Activated CD4-positive, CD25-positive, alpha-beta regulatory T cell treated with anti-CD3 and anti-CD28 coated beads, Interleukin-2, amount 50 U/mL, for 16 hours (primary cell): Measurements from ENCODE around the gene CBFB.
"Not testable (repeated sequence)": the region's sequence is repeated elsewhere in the genome, so short reads cannot be mapped to it uniquely, and the experiment has no call there.

Experiments used
- DNase-seq: peaks from one replicate; pipeline ENCODE4 v3.0.0-alpha.2; 2020; ENCODE audit warnings: low read depth, low spot score

CBFB gene

DNA sequence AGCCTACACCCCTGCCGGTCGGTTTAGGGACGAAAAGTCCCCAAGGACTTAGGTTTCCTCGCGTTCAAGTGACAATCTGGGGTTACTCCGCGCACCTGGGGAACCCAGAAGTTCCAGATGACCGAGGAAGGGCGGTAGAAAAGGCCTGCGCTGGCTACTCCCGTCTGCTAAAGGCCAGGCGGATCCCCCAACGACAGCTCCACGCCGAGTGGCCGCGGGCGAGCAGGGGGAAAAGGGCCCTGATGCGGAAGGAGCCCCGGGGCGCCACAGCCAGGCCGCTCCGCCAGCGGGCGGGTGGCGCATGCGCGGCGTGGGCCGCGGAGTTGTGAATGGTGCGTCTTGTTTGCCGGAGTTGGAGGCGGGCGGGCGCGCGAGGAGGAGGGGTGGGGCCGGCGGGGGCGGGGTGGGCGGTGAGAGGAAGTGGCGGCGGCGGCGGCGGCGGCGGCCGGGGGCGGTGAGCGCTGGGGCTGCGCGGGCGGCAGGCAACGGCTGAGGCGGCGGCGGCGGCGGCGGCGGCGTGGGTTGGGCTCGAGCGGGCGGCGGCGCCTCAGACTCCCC lies at the start of gene CBFB:
TSS of gene CBFB (plus strand) at position 454 of the 558 bp plus-strand sequence. CDS start 259 bp downstream, outside the sequence.
- DNase-seq: peak; percentile 87

DNA sequence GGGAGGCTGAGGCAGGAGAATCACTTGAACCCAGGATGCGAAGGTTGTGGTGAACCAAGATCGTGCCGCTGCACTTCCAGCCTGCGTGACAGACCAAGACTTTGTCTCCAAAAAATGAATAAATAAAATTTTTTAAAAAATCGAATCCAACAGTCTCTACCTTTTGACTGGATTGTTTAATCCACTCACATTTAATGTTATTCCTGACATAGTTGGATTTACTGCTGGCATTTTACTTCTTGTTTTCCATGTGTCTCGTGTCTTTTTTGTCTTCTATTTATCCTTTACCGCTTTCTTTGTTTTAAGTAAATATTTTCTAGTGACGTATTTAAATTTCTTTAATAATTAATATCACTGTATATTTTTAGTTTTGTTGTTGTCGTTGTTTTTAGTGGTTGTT lies 45.9 kb upstream of the CBFB start:
- no peak for DNase-seq

DNA sequence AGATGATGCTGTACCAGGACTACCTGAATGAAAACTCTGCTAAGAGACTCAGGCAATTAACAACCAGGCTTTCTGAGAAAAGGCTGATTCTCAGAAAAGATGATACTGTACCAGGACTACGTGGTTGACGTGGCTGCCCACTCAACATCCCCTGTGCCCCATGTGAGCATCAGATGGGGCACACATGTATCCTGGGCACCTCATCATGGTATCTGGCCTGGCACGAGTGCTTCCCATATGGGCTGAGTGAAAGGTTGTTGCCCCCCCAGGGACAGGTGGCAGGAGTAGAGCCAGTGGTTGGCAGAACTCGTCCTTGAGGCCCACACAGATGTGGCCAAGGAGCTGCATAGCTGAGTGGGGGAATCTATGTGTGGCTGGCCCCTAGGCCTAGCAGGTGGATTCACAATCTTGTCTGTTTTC lies 44.0 kb upstream of the CBFB start:
- DNase-seq: peak; percentile 34

DNA sequence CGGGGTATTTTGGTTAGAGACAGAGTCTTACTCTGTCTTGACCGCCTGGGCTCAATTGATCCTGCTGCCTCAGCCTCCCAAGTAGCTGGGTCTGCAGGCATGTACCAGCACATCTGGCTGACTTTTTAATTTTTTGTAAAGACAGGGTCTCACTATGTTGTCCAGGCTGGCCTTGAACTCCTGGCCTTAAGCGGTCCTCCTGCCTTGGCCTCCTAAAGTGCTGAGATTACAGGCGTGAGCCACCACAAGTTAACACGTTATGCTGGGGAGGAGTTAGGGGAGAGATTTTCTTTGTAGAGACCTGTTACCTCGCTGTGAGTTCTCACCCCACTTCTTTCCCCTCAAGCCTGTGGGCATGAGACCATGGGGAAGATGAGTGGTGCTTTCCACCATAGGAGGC lies 42.4 kb upstream of the CBFB start:
- no peak for DNase-seq

DNA sequence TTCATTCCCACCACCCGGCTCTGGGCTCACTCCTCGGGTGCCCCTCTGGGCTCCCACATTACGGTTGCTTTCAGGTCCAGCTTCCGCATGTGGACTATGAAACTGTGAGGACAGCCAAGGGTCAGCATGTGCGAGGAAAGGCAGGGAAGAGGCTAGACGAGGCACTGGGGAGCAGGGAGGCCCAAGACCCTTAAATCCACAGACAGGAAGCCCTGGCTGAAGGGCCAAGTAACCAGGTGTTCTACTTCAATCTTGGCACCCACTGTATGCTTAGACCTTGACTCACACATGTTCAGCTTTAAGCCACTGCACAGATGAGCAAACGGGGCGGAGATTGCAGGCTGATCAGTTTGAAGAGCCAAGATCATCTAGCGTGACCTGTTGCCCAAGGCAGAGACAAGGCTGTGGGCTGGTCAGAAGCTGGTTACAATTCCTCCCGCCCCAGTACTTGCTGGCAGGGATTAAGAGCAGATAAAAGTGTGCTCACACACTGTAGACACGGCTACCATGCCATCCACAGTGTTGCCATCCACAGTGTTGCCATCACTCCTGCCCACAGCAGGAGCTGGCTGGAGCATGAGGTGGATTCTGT lies 40.7 kb upstream of the CBFB start, which contains the start of gene CES4A:
TSS of gene CES4A (plus strand) at position 393 of the 592 bp plus-strand sequence. CDS start at position 577, 184 bp downstream.
- DNase-seq: no peak

DNA sequence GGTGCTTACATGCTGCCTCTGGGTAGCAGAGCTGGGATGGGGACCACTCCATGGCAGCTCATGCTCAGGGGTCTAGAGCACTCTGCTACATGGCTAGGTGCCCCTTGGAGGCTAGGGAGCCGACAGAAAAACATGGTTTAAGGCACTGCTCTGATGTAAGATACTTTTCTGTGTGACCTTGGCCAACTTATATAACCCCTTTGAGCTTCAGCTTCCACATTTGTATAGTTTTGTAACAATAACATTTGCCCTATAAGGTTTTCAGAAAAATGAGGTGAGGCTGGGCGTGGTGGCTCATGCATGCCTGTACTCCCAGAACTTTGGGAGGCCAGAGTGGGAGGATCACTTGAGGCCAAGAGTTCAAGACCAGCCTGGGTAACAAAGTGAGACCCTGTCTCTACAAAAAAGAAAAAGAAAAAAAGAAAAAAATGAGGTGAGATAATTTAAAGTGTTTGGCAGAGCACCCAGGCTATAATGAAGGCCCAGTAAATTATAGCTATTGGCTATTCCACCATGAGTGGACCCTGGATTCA lies 37.3 kb upstream of the CBFB start:
- no peak for DNase-seq

DNA sequence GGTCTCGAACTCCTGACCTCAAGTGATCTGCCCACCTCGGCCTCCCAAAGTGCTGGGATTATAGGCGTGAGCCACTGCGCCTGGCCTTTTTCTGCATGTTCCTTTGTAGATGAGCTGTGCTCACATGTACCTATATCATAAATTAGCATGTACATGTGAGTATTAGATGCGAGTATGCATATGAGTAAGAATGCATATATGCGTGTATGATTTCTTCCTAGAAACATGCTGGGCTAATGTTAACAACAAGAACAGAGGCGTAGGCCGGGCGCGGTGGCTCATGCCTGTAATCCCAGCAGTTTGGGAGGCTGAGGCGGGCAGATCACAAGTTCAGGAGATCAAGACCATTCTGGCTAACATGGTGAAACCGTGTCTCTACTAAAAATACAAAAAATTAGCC lies 35.4 kb upstream of the CBFB start:
- not testable (repeated sequence) for DNase-seq

DNA sequence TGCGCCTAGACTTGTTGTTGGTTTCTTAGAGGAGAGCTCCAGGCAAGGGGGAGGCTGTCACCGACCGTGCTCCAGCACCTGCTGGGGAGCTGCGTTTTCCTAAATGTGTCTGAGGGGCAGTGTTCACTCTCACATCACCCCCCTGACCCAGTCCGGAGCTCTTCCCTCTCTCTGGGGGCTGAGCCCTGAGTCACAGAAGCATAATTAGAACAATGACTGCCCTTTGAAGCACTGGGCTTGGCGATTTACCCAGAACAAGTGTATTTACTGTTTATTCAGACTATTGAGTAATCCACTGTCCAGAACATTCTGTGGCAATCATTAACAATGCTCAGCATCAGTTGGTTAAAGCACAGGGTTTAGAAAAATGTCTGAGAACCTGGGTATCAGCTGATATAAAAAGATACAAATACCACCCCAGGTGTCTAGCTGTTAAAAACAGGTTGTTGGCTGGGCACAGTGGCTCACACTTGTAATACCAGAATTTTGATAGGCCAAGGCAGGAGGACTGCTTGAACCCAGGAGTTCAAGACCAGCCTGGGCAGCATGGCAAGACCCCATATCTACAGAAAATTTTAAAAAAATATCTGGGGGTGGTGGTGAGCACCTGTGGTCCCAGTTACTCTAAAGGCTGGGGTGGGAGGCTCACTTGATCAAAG lies 32.5 kb upstream of the CBFB start:
- no peak for DNase-seq

DNA sequence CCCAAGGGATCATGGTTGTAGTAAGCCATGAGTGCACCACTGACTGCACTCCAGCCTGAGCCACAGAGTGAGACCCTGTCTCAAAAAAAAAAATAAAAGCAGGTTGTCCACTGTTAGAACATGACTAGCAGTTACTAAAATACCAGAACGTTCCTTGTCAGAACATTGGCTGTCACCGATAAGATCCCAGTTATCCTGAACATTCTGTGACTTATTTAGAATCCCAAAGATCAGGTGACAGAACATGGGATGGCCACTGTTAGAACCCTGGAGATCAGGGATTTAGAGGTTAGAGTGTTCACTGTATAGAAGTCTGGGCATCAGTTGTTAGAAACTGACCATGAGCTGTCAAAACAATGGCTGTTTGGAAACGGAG lies 32.0 kb upstream of the CBFB start:
- DNase-seq: no peak

DNA sequence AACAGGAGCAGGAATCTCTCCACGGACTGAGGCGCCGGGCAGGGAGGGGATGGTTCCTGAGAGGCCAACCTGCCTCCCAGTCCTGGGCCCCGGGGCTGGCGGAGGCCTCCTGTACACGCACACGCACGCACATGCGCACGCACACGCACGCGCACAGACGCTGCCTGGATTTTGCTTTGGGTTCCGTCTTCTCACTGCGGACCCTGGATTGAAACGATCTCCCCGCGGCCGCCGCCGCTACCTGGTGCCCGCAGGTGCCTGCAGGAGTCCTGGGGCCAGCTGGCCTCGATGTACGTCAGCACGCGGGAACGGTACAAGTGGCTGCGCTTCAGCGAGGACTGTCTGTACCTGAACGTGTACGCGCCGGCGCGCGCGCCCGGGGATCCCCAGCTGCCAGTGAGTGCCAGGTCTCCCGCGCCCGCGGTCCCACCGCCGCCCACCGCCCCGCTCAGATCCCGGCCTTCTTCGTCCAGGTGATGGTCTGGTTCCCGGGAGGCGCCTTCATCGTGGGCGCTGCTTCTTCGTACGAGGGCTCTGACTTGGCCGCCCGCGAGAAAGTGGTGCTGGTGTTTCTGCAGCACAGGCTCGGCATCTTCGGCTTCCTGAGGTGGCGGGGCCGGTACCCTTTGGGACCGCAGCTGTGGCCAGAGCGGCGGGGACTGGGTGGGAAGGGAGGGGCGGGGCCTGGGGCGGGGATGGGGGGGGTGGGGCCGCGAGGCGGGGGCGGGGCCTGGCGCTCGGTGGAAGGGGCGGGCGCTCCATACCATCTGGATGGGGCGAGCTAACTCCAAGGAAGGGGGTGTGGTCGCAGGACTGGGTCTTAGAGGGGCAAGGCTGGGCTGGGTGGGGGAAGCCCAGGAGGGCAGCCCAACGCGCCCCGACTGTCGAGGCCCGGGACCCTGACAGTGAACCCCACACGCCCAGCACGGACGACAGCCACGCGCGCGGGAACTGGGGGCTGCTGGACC lies 28.3 kb upstream of the CBFB start:
- DNase-seq: no peak

DNA sequence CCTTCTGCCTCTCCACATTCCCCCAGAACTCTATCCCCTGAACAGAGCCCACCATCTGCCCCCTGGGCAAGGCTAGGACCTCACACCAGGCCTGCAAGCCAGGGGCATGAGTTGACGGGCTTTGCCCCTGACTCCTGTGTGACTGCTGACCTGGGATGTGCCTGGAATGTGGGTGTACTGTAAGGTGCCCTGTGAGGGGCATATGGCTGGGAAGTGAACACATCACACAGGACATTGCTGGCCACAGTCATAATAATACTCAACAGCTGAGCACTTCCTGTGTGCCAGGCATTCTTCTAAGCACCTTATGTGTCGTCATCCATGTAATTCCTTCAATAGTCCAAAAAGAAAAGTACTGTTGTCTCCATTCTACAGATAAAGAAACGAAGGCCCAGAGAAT lies 27.2 kb upstream of the CBFB start:
- DNase-seq: no peak

DNA sequence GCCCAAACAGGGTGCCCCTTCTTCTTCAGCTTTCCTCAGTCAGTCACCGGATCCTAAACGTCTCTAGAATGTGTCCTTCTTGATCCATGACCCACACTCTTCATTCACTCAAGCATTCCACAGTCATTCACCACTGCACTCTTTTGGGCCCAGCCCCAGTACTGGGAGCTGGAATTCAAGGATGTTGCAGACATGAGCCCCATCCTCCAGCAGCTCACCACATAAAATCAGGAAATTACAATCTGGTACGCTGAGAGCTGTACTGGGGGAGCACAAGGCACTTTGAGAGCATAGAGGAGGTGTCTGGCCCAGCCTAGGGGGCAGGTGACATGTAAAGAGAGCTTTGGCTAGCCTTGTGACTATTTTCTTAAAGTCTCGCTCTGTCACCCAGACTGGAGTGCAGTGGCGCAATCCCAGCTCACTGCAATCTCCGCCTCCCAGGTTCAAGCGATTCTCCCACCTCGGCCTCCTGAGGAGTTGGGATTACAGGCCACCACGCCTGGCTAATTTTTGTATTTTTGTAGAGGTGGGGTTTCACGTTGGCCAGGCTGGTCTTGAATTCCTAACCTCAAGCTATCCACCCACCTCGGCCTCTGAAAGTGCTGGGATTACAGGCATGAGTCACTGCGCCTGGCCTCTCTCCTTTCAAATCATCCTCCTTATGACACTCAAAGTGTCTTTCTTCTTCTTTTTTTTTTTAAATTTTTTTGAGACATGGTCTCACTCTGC lies 21.9 kb upstream of the CBFB start:
- no peak for DNase-seq

DNA sequence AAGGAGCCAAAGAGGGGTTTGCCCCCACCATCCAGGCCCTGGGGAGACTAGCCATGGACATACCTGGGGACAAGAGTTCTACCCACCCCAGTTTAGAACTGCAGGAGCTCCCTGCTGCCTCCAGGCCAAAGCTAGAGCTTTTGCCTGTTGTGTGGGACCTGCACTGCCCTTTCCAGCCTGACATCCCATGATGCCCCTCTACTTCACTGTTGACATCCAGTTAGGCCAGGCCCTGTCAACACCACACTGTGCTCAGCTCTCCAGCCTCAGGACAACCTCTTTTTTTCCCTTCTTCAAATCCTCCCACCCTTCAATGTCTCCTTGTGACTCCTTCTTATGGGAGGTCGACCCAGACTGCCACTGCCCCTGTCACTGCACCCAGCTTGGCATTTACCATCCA lies 19.8 kb upstream of the CBFB start:
- DNase-seq: no peak

DNA sequence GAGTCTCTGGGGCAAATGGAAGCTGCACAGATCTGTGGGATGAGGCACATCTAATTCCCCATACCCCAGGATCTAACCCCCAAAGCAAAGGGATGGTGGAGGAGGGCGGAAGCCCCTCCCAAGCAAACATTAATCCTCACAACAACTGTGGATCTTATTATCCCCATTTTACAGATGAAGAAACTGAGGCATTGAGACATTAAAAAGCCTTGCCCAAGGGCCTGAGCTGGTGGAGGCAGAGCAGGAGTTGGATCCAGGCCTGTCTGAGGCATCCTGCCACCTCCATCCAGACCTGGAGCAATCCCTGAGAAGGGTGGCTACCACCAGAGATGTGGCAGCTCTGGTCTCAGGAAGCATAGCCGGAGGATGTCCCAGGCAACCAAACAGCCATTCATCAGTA lies 17.7 kb upstream of the CBFB start:
- DNase-seq: no peak

DNA sequence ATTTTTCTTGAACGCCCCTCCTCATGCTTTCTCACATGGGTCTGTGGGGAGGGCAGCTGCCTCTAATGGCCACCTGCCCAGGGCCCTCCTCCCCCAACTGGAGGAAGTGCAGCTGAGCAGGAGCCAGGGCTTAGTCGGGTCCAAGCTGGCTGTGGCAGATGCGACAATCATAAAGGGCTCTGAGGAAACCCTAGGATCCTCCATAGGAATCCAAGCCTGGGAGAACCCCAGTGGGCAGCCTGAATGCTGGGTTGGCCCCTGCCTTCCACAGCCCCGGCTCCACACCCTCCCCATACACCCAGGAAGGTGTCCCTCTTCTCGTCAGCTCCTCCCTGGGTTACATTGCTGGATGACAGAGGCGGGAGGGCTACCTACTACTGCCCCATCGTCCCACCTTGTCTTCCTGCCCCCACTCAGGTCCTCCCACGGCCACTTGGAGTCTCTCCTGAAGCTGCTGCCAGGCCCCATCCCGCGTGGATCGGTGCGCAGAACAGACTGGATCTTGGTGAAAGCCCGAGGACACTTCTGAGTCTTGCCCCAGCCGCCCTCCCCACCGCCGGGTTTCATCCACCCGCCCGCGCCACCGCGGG lies 15.6 kb upstream of the CBFB start:
- DNase-seq: no peak

DNA sequence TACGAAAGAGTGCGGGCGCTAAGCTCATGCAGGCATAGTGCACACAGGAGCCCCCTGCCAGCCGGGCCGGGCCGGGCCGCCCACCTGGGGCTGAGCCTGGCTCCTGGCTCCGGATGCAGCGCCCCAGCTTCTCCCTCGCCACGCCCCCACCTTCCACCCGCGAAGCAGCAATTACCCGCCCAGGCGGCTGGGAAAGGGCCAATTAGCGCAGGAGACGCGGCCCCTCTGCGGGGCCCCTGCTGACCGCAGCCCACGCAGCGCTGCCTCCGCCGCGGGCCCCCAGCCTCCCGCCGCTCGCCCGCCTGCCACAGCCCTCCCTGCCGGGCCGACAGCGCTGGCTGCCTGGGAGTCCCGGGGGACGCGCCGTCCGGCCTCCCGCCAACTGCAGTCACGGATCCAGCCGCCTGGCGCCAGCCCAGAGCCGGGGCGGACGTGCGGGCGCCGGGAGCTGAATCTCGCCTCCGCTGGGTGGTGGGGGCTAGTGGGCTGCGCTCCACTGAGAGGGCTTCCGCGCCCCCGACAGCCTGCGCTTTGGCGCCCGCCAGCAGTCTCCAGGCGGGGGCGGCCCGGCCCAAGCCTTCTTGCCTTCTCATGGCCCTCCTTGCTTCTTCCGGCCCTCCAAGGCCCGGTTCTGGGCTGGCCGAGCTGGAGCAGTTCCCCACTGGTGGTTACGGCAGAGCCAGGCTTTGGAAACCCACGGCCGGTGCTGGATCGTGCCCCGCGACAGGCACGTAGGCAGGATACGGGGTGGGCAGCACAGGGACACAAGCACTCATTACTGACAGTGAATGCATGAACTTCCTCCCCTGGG lies 14.9 kb upstream of the CBFB start:
- peak; percentile 49 for DNase-seq

DNA sequence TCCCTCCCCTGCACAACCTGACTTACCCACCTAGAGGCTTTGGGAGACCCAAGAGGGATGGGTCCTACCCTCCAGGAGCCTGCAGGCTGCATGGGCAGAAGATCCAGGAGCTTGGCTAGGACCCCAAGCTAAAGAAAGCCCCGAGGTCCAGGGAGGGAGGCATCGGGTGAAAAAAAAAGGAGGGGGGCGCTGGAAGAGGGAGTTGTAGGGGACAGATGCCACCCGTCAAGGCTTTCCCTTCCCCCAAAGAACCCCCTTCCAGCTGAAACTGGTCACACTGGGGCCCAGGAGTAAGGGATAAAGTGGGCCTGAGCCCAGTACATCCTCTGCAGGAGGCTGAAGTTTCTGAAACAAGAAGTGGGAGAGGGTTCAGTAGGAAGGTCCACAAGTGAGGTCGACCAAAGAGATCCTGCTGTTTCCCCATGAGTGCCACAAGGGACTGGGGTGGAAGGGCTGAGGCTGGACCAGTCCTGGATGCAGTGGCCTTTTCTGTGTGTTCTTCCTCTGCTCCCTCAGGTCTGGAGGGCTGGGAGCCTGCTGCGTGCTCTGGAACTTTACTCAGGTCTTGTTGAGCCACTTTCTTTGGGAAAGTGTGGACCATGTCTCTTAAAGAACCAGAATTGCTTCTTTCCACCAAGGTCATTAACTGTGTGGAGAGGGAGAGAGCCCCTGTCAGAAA lies 14.2 kb upstream of the CBFB start:
- no peak for DNase-seq

DNA sequence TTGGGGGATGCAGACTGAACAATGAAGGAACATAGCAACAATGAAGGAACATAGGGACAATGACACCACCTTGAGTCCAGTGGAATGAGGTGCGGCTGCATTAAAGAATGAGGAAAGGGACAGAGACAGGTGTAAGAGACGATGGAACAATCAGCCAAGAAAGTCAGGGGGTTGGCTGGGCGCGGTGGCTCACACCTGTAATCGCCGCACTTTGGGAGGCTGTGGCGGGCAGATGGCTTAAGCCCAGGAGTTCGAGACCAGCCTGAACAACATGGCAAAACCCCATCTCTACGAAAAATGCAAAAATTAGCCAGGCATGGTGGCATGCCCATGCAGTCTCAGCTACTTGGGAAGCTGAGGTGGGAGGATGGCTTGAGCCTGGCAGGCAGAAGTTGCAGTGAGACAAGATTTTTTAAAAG lies 13.6 kb upstream of the CBFB start:
- no peak for DNase-seq

DNA sequence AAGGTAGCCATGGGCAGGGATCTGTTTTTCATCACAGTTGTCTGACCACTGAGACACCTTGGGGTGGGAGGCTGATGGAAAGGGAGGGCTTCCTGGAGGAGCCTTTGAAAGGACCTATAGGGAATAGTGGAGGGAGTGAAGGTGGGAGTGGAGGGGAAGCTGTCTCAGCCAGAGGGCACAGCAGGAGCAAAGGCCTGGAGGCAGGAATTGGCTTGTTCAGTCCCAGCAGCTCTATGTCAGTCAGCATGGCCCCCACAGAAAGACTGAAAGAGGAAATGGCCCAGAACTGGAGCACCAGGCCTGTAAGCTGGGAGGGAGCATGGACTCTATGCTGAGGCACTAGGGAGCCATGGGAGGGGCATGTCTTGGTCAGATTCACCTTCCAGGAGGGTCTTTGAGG lies 12.8 kb upstream of the CBFB start:
- no peak for DNase-seq
